ENCODE results near the gene C11orf21.

Gene C11orf21

GRCh38 chr11:2300290-2300935 lies 1.3 kb downstream of the C11orf21 start:
- TF ChIP-seq CTCF (IDR thresholded peaks at IDR 0.05) = no peak
- intact Hi-C loops (cut with DNase I; ENCODE audit: low total_unique reads) = loop anchor here (10.0 kb wide), 1 partner anchor 594 kb away; no protein-coding TSS in a partner anchor
- DNase-seq = no peak
- no peak overlapping the region for H3K27ac ChIP-seq
- no peak overlapping the region for H3K4me3 ChIP-seq
- no peaks in the 10 kb centered on the region for H3K9me3 ChIP-seq
- peaks cover 0 to 19% of the 10 kb centered on the region in 2 donors for H3K27me3 ChIP-seq
- peaks cover 0 to 21% (median 18%) of the 10 kb centered on the region in 4 donors for H3K4me1 ChIP-seq
- no peaks in the 10 kb centered on the region for H3K36me3 ChIP-seq

GRCh38 chr11:2299773-2300172 lies 1.9 kb downstream of the C11orf21 start:
- H3K4me1 ChIP-seq = peaks cover 0 to 17% (median 13%) of the 10 kb centered on the region in 4 donors
- no peak overlapping the region for H3K4me3 ChIP-seq
- H3K27me3 ChIP-seq = peaks cover 0 to 19% of the 10 kb centered on the region in 2 donors
- no peak for TF ChIP-seq CTCF (IDR thresholded peaks at IDR 0.05)
- no peaks in the 10 kb centered on the region for H3K9me3 ChIP-seq
- H3K36me3 ChIP-seq = no peaks in the 10 kb centered on the region
- no peak for DNase-seq
- intact Hi-C loops (cut with DNase I; ENCODE audit: low total_unique reads) = loop anchor here (10.0 kb wide), 1 partner anchor 595 kb away; no protein-coding TSS in a partner anchor
- H3K27ac ChIP-seq = no peak overlapping the region

GRCh38 chr11:2298795-2299761 lies 2.6 kb downstream of the C11orf21 start:
- Histone ChIP-seq H3K36me3 (no peaks in the 10 kb centered on the region), H3K27me3 (peaks cover 0 to 19% of the 10 kb centered on the region in 2 donors), H3K27ac (no peak overlapping the region), H3K4me3 (no peak overlapping the region), H3K9me3 (no peaks in the 10 kb centered on the region), H3K4me1 (peaks cover 0 to 16% (median 12%) of the 10 kb centered on the region in 4 donors)
- no peak for TF ChIP-seq CTCF (IDR thresholded peaks at IDR 0.05)
- DNase-seq = peak in 1 of 2 donors; percentile 43
- intact Hi-C loops (cut with DNase I; ENCODE audit: low total_unique reads) = no loop called here

- Histone ChIP-seq H3K27ac (no peak overlapping the region), H3K27me3 (peaks cover 0 to 19% of the 10 kb centered on the region in 2 donors), H3K36me3 (no peaks in the 10 kb centered on the region), H3K9me3 (no peaks in the 10 kb centered on the region), H3K4me1 (peaks cover 0 to 10% (median 6%) of the 10 kb centered on the region in 4 donors), H3K4me3 (no peak overlapping the region)
- peak in 1 of 2 donors; percentile 60 for DNase-seq
- intact Hi-C loops (cut with DNase I; ENCODE audit: low total_unique reads) = no loop called here
- TF ChIP-seq CTCF (IDR thresholded peaks at IDR 0.05) = no peak
These were observed 3.5 kb downstream of the C11orf21 start for GRCh38 chr11:2298131-2298794.

- H3K27ac ChIP-seq = no peak overlapping the region
- DNase-seq = no peak
- intact Hi-C loops (cut with DNase I; ENCODE audit: low total_unique reads) = no loop called here
These were observed 4.1 kb downstream of the C11orf21 start for GRCh38 chr11:2297623-2298030.

More at GRCh38 chr11:2297623-2298030, 4.1 kb downstream of the C11orf21 start:
- Histone ChIP-seq H3K9me3 (no peaks in the 10 kb centered on the region), H3K27me3 (peaks cover 0 to 19% of the 10 kb centered on the region in 2 donors), H3K36me3 (no peaks in the 10 kb centered on the region), H3K4me1 (peaks cover 0 to 4% (median under 1%) of the 10 kb centered on the region in 4 donors), H3K4me3 (no peak overlapping the region)
- no peak for TF ChIP-seq CTCF (IDR thresholded peaks at IDR 0.05)
